IPS-18c (cell line): ENCODE results near the gene NACC2.

Source experiments
- H3K4me3 ChIP-seq: 2 replicates; pipeline ENCODE4 v1.7.0; 2013; ENCODE audit warnings: low read depth, mild to moderate bottlenecking, low read length, moderate library complexity; ENCODE audit not compliant: insufficient read depth
- H3K9me3 ChIP-seq: one replicate; pipeline ENCODE4 v1.6.1; 2013; ENCODE audit warnings: mild to moderate bottlenecking, low read length, moderate library complexity; ENCODE audit not compliant: control insufficient read depth, insufficient read depth

Gene NACC2

GRCh38 chr9:136057236-136058081 is 37.6 kb downstream of the NACC2 start:
- no peaks in the 10 kb centered on the region for H3K9me3 ChIP-seq
- no peak overlapping the region for H3K4me3 ChIP-seq

GRCh38 chr9:136056546-136057235 is 38.4 kb downstream of the NACC2 start:
- H3K9me3 ChIP-seq: no peaks in the 10 kb centered on the region
- no peak overlapping the region for H3K4me3 ChIP-seq

DNA sequence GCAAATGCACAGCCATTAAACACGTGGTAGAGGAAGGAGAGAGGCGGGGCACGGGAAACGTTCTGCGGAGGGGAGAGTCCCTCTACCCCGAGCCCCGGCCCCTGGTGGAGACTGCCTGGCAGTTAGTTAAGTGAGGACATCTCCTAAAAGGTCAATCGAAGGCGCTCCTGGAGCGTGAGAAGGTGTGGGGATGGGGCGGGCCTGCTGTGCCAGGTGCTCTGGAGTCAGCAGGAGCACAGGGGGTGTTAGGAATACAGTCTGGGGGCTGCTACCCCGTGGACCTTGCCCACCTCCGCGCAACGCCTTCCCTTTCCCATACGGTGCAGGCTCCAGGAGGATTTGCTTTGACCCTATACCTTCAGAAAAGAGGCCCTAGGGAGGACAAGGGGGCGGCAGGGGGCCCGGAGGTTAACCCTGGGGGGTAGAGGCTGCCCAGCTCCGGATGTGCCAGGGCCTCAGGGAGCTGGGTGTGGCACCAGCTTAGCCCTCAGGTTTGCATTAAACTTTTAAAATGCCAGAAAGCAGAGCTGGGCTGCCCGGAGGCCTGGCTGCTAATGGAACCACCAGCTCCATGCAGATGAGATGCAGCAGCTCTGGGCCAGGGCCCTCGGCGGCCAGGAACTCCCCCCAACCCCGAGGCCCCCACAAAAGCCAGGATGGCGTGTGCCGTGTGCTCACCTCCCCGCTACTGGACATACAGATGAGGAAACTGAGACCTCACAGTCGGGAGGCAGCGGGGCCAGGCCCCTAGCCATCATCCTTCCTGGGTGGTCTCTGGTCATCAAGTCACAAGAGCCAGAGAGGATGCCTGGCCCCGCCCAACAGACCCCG is 39.2 kb downstream of the NACC2 start:
- Histone ChIP-seq H3K9me3 (no peaks in the 10 kb centered on the region), H3K4me3 (no peak overlapping the region)

- H3K4me3 ChIP-seq: no peak overlapping the region
- no peaks in the 10 kb centered on the region for H3K9me3 ChIP-seq
These were observed 40.0 kb downstream of the NACC2 start for GRCh38 chr9:136054798-136055714.

GRCh38 chr9:136054146-136054545 is 40.9 kb downstream of the NACC2 start:
- Histone ChIP-seq H3K4me3 (no peak overlapping the region), H3K9me3 (no peaks in the 10 kb centered on the region)

DNA sequence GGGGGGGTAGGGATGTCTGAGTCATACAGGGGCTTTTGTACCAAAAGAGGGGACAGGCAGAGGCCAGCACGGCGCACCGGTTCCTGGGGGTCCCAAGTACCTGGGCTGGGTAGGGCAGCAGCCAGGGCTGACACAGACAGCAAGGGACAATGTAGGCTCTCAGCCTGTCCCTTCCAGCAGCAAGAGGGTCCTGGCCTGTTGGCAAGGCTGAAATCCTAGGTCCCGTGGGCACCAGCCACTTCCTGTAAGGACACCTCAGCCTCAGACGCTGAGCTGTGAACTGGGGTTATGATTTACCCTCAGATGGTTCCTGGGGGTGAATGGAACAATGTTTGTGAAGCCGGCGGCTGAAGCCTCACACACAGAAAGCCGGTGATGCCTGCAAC is 41.3 kb downstream of the NACC2 start:
- Histone ChIP-seq H3K9me3 (no peaks in the 10 kb centered on the region), H3K4me3 (no peak overlapping the region)

DNA sequence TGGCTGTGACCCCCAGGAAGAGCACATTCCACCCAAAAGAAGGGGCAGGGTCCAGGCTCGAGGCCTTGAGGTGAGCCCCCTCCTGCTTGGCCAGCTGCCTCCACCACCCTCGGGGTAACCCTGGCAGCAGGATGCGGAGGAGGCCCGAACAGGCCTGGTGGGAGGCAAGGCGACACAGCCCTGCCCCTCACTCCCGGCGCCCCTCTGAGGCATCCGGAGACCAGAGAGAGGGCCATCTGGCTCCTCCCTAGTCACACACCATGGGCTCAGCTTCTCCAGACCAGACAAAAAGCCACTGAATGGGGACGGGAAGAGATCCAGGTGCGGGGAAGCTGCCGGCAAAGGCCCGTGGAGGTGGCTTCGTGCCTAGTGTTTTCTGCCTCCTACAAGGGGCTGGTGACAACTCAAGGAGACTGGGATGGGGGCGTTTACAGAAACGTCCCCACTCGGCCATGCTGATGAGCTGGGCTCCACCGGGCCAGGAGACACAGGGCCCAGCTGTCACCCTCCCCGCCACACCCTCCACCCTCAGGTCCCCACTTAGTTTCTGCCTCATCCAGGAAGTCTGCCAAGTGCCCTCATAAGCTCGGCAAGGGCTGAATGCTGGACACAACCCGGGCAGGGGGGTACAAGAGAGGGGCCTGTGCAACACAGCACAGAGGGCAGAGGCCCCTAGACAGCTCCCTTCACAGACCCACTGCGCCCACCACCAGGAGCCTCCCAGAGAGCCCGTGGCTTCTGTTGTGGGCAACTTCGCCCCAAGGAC is 41.9 kb downstream of the NACC2 start:
- Histone ChIP-seq H3K4me3 (no peak overlapping the region; the same call in 1 of the 2 replicates), H3K9me3 (no peaks in the 10 kb centered on the region)

DNA sequence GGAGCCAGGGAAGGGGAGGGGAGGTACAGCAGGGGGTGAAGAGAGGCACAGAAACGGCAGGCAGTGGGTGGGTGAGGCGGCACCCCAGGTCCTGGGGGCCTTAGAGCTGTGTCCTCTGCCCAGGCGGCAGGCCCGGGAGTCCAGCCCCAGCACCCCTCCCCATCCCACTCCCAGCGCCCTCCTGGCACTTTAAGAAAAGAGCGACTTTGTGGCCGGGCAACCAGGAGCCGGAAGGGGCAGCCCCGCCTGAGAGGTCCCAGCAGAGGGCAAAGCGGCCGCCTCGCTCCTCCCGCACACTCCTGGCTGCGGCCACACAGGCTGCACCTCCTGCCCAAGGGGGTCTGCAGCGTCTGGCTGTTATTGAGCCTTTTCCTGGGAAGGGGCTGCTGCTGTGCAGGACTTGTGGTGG is 42.6 kb downstream of the NACC2 start:
- H3K4me3 ChIP-seq: peak overlapping the region; percentile 56
- H3K9me3 ChIP-seq: no peaks in the 10 kb centered on the region

GRCh38 chr9:136051837-136052471 is 43.1 kb downstream of the NACC2 start:
- Histone ChIP-seq H3K9me3 (no peaks in the 10 kb centered on the region), H3K4me3 (peak overlapping the region; percentile 56)

DNA sequence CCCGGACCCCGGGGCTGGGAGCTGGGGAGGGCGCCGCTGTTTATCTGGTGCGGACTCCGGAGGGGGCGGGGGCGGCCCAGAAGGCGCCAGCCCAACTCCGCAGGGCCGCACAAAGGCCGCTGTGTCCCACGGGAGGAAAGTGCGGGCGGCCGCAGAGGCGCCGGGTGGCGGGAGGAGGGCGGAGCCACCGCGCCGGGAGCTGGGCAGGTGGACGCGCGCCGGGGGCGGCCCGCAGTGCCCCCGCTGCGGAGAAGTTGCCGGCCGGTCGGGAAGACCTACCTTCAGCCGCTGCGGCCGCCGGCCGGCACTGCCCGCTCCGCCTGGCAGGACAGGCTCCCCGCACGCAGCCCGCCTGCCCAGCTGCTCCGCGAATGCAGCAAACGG is 43.6 kb downstream of the NACC2 start:
- Histone ChIP-seq H3K9me3 (no peaks in the 10 kb centered on the region), H3K4me3 (peak overlapping the region; percentile 56)

DNA sequence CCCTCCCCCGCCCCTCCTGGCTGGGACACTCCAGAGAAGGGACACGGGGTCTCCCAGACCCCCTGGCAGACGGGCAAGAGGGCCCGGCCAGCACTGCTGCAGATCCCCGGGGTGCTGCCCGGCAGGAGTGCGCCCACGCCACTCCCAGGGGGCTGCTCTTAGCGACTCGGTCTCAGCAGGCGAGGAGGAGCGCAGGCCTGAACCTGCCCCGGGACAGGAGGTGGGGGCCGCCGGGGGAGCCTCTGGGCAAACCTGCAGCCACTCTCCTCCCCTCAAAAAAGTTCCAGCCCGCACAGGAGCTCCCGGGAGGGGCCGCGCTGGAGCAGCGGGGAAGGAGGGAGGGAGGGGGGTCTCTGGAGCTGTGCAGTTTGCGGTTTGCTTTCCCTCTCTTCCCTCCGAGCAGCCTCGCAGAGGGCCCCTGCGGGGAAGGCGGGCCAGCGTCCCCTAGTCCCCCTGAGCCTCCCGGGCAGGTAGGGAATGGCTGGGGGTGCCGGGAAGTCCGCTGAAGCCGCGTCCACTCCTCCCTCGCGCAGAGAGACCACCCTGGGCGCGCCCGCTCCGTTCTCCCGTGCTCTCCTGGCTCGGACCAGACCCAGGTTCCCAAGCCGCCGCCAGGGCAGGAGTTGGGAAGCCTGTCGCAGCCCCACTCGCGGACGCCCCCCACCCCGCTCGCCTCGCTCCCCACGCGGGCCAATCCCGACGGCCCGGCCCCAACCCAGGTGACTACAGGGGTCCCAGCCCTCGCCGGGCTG is 44.2 kb downstream of the NACC2 start:
- Histone ChIP-seq H3K9me3 (no peaks in the 10 kb centered on the region), H3K4me3 (peak overlapping the region; percentile 56)

GRCh38 chr9:136050266-136050700 is 44.8 kb downstream of the NACC2 start:
- Histone ChIP-seq H3K9me3 (no peaks in the 10 kb centered on the region), H3K4me3 (peak overlapping the region; percentile 56)

- Histone ChIP-seq H3K4me3 (no peak overlapping the region), H3K9me3 (no peaks in the 10 kb centered on the region)
These were observed 45.4 kb downstream of the NACC2 start for GRCh38 chr9:136049491-136050265.

- H3K9me3 ChIP-seq: no peaks in the 10 kb centered on the region
- H3K4me3 ChIP-seq: no peak overlapping the region
These were observed 46.3 kb downstream of the NACC2 start for GRCh38 chr9:136048560-136049411.
